HepG2 (cell line): ENCODE data around the gene PEBP1. TPM values are rescaled to one million over a fixed set of nuclear protein-coding genes. Genes with fewer than 3 reads are reported as not detected.

ENCODE experiments used
- HNRNPLL ChIP-seq: fragments of 200-400 bp; formaldehyde crosslinking; IDR thresholded peaks from 2 replicates; pipeline ENCODE4 v1.6.1; 2017; ENCODE audit warnings: mild to moderate bottlenecking, low read depth, low read length; ENCODE audit not compliant: poor library complexity, severe bottlenecking
- IKZF1 ChIP-seq: fragments of 450-650 bp; IDR thresholded peaks from 2 replicates; pipeline ENCODE4 v1.7.1; 2016
- KLF16 ChIP-seq, 2 experiments: sonication (generic) in 1 of 2; formaldehyde crosslinking in 1 of 2; IDR thresholded peaks; 2 replicates each; pipeline versions ENCODE4 v1.6.1 to v1.8.0; 2016 to 2023; ENCODE audit warnings: missing genetic modification reagents in 2 of 2, missing compliant biosample characterization in 1 of 2
- NFRKB ChIP-seq: fragments of 450-650 bp; IDR thresholded peaks from 2 replicates; pipeline ENCODE4 v1.6.1; 2017
- NFYC ChIP-seq: IDR thresholded peaks from 2 replicates; pipeline ENCODE4 v1.6.1; 2016; ENCODE audit warnings: missing genetic modification reagents, missing compliant biosample characterization
- NONO ChIP-seq, 2 experiments: fragments of 450-650 bp in 1 of 2; sonication (generic) in 1 of 2; formaldehyde crosslinking in 1 of 2; IDR thresholded peaks in 1 of 2; conservative IDR thresholded peaks in 1 of 2; 2 replicates each; pipeline versions ENCODE4 v1.6.1 to v1.8.0; 2017 to 2022; ENCODE audit warnings: mild to moderate bottlenecking in 1 of 2, missing genetic modification reagents in 1 of 2, moderate library complexity in 1 of 2
- POLR2G ChIP-seq: fragments of 200-400 bp; formaldehyde crosslinking; IDR thresholded peaks from 2 replicates; pipeline ENCODE4 v1.6.1; 2018; ENCODE audit warnings: mild to moderate bottlenecking, low read depth, low read length, moderate library complexity
- PREB ChIP-seq: sonication (generic); formaldehyde crosslinking; IDR thresholded peaks from 2 replicates; pipeline ENCODE4 v1.4.0; 2020; ENCODE audit warnings: missing genetic modification reagents
- RFX3 ChIP-seq: IDR thresholded peaks from 2 replicates; pipeline ENCODE4 v1.6.1; 2016; ENCODE audit warnings: missing biosample characterization, missing genetic modification reagents
- SMARCC2 ChIP-seq: fragments of 450-650 bp; IDR thresholded peaks from 2 replicates; pipeline ENCODE4 v1.6.1; 2017; ENCODE audit warnings: antibody characterized with exemption, mild to moderate bottlenecking
- SYNCRIP ChIP-seq: fragments of 200-400 bp; formaldehyde crosslinking; IDR thresholded peaks from 2 replicates; pipeline ENCODE4 v1.6.1; 2018; ENCODE audit warnings: mild to moderate bottlenecking, low read depth, low read length; ENCODE audit not compliant: insufficient read depth
- TARDBP ChIP-seq: sonication (generic); formaldehyde crosslinking; IDR thresholded peaks from 2 replicates; pipeline ENCODE4 v1.8.0; 2022; ENCODE audit warnings: mild to moderate bottlenecking, missing genetic modification reagents
- TRIM24 ChIP-seq: sonication (generic); formaldehyde crosslinking; IDR thresholded peaks from 2 replicates; pipeline ENCODE4 v1.8.0; 2022; ENCODE audit warnings: mild to moderate bottlenecking, missing genetic modification reagents
- ZNF235 ChIP-seq: sonication (generic); formaldehyde crosslinking; IDR thresholded peaks from 2 replicates; pipeline ENCODE4 v1.8.1; 2023; ENCODE audit warnings: mild to moderate bottlenecking, missing genetic modification reagents, borderline replicate concordance
- ZNF24 ChIP-seq: fragments of 450-650 bp; IDR thresholded peaks from 2 replicates; pipeline ENCODE4 v1.6.1; 2017; ENCODE audit warnings: antibody characterized with exemption, mild to moderate bottlenecking
- ZNF263 ChIP-seq: sonication (generic); formaldehyde crosslinking; IDR thresholded peaks from 2 replicates; pipeline ENCODE4 v1.4.0; 2020; ENCODE audit warnings: missing genetic modification reagents
- ZNF367 ChIP-seq: sonication (generic); formaldehyde crosslinking; IDR thresholded peaks from 2 replicates; pipeline ENCODE4 v1.4.0; 2020; ENCODE audit warnings: missing genetic modification reagents, borderline replicate concordance
- ZNF468 ChIP-seq: sonication (generic); formaldehyde crosslinking; IDR thresholded peaks from 2 replicates; pipeline ENCODE4 v1.8.0; 2022; ENCODE audit warnings: mild to moderate bottlenecking, moderate library complexity, missing genetic modification reagents
- ZNF605 ChIP-seq: sonication (generic); formaldehyde crosslinking; IDR thresholded peaks from 2 replicates; pipeline ENCODE4 v1.8.0; 2022; ENCODE audit warnings: mild to moderate bottlenecking, missing genetic modification reagents
- ZNF747 ChIP-seq: sonication (generic); formaldehyde crosslinking; IDR thresholded peaks from 2 replicates; pipeline ENCODE4 v1.8.1; 2023; ENCODE audit warnings: missing genetic modification reagents, mild to moderate bottlenecking, borderline replicate concordance
- ZNF891 ChIP-seq: sonication (generic); formaldehyde crosslinking; IDR thresholded peaks from 2 replicates; pipeline ENCODE4 v1.5.0; 2020; ENCODE audit warnings: mild to moderate bottlenecking, missing genetic modification reagents
- polyA plus RNA-seq, 8 experiments: library from polyadenylated mRNA; depleted of rRNA in 3 of 8; stranded (reverse) in 7 of 8; unstranded in 1 of 8; fragments of >200 nt; fragmentation: Illumina TruSeq in 4 of 8; extraction: Trizol in 4 of 8; gene quantifications; 2 replicates each; pipeline versions ENCODE4 v1.2.1 to v1.2.3, GENCODE V29; 2011 to 2016; ENCODE audit warnings: low read depth in 4 of 8, missing spikeins in 1 of 8, mixed read lengths in 1 of 8; ENCODE audit not compliant: insufficient read depth in 1 of 8
- total RNA-seq, 5 experiments: library from RNA; depleted of rRNA; stranded (reverse); fragments of >200 nt; fragmentation: Illumina TruSeq; extraction: Trizol; gene quantifications; 2 replicates each; pipeline ENCODE4 v1.2.3, GENCODE V29; 2016; ENCODE audit warnings: low read depth in 1 of 5
- TF ChIP-seq, protein P1 (sequence below): sonication (generic); formaldehyde crosslinking; IDR thresholded peaks from 2 replicates; pipeline ENCODE4 v1.4.0; 2020; ENCODE audit warnings: missing genetic modification reagents, borderline replicate concordance

PEBP1 gene
- total and polyA plus RNA-seq, 2 of the 13 experiments (the other 11 are each of a cell fraction or from before 2014, with no cell fraction given): 538 to 1,505 TPM

DNA sequence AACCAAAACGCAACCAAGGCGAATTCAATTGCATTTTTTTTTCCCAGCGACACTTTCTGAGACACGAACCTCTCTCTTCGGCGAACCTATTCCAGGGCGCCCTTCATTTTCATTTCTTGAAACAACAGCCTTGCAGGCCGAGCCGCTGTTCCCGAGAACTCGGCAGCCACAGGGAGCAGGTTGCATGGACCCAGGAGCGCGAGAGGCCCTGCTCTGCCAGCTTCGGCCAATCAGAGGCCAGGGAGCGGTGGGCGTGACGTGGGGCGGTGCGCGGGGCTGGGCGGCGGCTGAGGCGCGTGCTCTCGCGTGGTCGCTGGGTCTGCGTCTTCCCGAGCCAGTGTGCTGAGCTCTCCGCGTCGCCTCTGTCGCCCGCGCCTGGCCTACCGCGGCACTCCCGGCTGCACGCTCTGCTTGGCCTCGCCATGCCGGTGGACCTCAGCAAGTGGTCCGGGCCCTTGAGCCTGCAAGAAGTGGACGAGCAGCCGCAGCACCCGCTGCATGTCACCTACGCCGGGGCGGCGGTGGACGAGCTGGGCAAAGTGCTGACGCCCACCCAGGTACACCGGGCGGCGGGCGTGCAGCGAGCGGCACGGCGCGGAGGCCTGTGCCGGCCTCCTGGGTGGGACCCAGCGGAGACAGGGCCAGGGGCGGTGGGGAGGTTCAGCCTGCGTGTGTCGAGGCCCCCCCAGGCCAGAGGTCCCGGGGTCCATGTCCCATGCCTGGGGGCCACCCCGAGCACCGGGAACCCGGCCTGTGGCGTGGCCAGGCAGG, at the start of gene PEBP1 (continued):
- TF ChIP-seq, protein P1, sequence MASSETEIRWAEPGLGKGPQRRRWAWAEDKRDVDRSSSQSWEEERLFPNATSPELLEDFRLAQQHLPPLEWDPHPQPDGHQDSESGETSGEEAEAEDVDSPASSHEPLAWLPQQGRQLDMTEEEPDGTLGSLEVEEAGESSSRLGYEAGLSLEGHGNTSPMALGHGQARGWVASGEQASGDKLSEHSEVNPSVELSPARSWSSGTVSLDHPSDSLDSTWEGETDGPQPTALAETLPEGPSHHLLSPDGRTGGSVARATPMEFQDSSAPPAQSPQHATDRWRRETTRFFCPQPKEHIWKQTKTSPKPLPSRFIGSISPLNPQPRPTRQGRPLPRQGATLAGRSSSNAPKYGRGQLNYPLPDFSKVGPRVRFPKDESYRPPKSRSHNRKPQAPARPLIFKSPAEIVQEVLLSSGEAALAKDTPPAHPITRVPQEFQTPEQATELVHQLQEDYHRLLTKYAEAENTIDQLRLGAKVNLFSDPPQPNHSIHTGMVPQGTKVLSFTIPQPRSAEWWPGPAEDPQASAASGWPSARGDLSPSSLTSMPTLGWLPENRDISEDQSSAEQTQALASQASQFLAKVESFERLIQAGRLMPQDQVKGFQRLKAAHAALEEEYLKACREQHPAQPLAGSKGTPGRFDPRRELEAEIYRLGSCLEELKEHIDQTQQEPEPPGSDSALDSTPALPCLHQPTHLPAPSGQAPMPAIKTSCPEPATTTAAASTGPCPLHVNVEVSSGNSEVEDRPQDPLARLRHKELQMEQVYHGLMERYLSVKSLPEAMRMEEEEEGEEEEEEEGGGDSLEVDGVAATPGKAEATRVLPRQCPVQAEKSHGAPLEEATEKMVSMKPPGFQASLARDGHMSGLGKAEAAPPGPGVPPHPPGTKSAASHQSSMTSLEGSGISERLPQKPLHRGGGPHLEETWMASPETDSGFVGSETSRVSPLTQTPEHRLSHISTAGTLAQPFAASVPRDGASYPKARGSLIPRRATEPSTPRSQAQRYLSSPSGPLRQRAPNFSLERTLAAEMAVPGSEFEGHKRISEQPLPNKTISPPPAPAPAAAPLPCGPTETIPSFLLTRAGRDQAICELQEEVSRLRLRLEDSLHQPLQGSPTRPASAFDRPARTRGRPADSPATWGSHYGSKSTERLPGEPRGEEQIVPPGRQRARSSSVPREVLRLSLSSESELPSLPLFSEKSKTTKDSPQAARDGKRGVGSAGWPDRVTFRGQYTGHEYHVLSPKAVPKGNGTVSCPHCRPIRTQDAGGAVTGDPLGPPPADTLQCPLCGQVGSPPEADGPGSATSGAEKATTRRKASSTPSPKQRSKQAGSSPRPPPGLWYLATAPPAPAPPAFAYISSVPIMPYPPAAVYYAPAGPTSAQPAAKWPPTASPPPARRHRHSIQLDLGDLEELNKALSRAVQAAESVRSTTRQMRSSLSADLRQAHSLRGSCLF: peak; percentile 63; the same call in 1 of the 2 replicates
- TF ChIP-seq PREB (peak; percentile 9; the same call in 1 of the 2 replicates), TARDBP (CRISPR knock-in tag) (peak; percentile 92; the same call in 1 of the 2 replicates), SMARCC2 (no peak), POLR2G (peak; percentile 96), NONO (IDR thresholded peaks at IDR 0.05) (no peak), NONO (CRISPR knock-in tag; conservative IDR thresholded peaks at IDR 0.05) (peak; percentile 68; the same call in 1 of the 2 replicates), RFX3 (CRISPR knock-in tag) (no peak), ZNF263 (peak; percentile 70; the same call in 1 of the 2 replicates), SYNCRIP (no peak), KLF16 (CRISPR knock-in tag; IDR thresholded peaks at IDR 0.05) (peak; percentile 71 to 87; a peak in 2 of 4 replicates), ZNF605 (CRISPR knock-in tag) (peak; percentile 57; the same call in 1 of the 2 replicates), IKZF1 (no peak), ZNF468 (0 out of 2 replicates have a peak, but pooled peaks have one; percentile 24), NFRKB (no peak), TRIM24 (CRISPR knock-in tag) (no peak), HNRNPLL (peak; percentile 43), NFYC (CRISPR knock-in tag) (peak; percentile 92), ZNF747 (CRISPR knock-in tag) (peak; percentile 93), ZNF367 (no peak), ZNF891 (CRISPR knock-in tag) (0 out of 2 replicates have a peak, but pooled peaks have one; percentile 26), ZNF235 (CRISPR knock-in tag) (no peak), ZNF24 (no peak)
